NB4 (cell line): ENCODE results near the gene WIZ.

ENCODE experiments used
- CTCF ChIP-seq: IDR thresholded peaks from one replicate; pipeline ENCODE4 v1.5.1; 2012; ENCODE audit warnings: low read depth, low read length
- POLR2A ChIP-seq: IDR thresholded peaks from 2 replicates; pipeline ENCODE4 v1.6.1; 2011; ENCODE audit warnings: mild to moderate bottlenecking; ENCODE audit not compliant: insufficient read length; ENCODE audit errors: extremely low read depth

- TF ChIP-seq CTCF (no peak), POLR2A (no peak)
Observed at GRCh38 chr19:15442142-15442920, 7.4 kb downstream of the WIZ start.
